K562 (cell line): ENCODE results near the gene URAD. TPM values are rescaled to one million over a fixed set of nuclear protein-coding genes. Genes with fewer than 3 reads are reported as not detected.

Experiments
- ARNT ChIP-seq, 2 experiments: fragments of 450-650 bp; IDR thresholded peaks; 2 replicates each; pipeline ENCODE4 v1.6.1; 2016; ENCODE audit warnings: mild to moderate bottlenecking in 1 of 2
- CHD7 ChIP-seq: fragments of 200-600 bp; sonication (generic); IDR thresholded peaks from one replicate; pipeline ENCODE4 v1.6.1; 2012; ENCODE audit warnings: mild to moderate bottlenecking, low read depth, low read length, inconsistent platforms
- FOXK1 ChIP-seq: sonication (generic); formaldehyde crosslinking; IDR thresholded peaks from 2 replicates; pipeline ENCODE4 v1.8.0; 2022; ENCODE audit warnings: missing genetic modification reagents, mild to moderate bottlenecking, borderline replicate concordance
- TRIM28 ChIP-seq: fragments of 450-650 bp; IDR thresholded peaks from 2 replicates; pipeline ENCODE4 v1.6.1; 2017
- ZNF589 ChIP-seq: fragments of 200-800 bp; sonication (Bioruptor generic); IDR thresholded peaks from 2 replicates; pipeline ENCODE4 v1.6.1; 2016; ENCODE audit warnings: low read depth, missing genetic modification characterization, missing compliant biosample characterization
- polyA plus RNA-seq, 8 experiments: library from polyadenylated mRNA; depleted of rRNA in 4 of 8; stranded (reverse) in 5 of 8; unstranded in 3 of 8; fragments of >200 nt; fragmentation: Nextera tagmentation in 2 of 8; fragmentation: Illumina TruSeq in 1 of 8; extraction: Ambion mirVana in 2 of 8; extraction: Trizol in 1 of 8; gene quantifications; 2 replicates each; pipeline versions ENCODE4 v1.2.1 to v1.2.3, GENCODE V29; 2011 to 2014; ENCODE audit warnings: inconsistent platforms in 1 of 8, missing spikeins in 1 of 8
- total RNA-seq, 7 experiments: library from RNA; depleted of rRNA in 6 of 7; stranded (reverse); fragments of >200 nt in 6 of 7; fragmentation: Illumina TruSeq in 2 of 7; extraction: Trizol in 2 of 7; gene quantifications; 2 replicates each; pipeline versions ENCODE4 v1.2.1 to v1.2.3, GENCODE V29; 2011 to 2021; ENCODE audit warnings: low replicate concordance in 1 of 7

URAD gene
- total and polyA plus RNA-seq, 9 of the 15 experiments (the other 6 are each of a cell fraction or from before 2014, with no cell fraction given) = not detected

GRCh38 chr13:27988520-27988919 lies at the start of gene URAD (continued):
- TF ChIP-seq CHD7 (no peak), FOXK1 (CRISPR knock-in tag) (no peak), ARNT (IDR thresholded peaks at IDR 0.05) (no peak), ZNF589 (CRISPR knock-in tag) (no peak), TRIM28 (no peak)
